ENCODE results near the gene TMEM154. TPM values are rescaled to one million over a fixed set of nuclear protein-coding genes. Genes with fewer than 3 reads are reported as not detected.

Gene TMEM154
- polyA plus RNA-seq, 3 donors = 0.58 to 1.4 (median 1.1) TPM

- no peak for DNase-seq
These were observed 43.9 kb downstream of the TMEM154 start for GRCh38 chr4:152635851-152636250.

GRCh38 chr4:152634110-152634760 is 45.6 kb downstream of the TMEM154 start:
- no peak for DNase-seq

DNA sequence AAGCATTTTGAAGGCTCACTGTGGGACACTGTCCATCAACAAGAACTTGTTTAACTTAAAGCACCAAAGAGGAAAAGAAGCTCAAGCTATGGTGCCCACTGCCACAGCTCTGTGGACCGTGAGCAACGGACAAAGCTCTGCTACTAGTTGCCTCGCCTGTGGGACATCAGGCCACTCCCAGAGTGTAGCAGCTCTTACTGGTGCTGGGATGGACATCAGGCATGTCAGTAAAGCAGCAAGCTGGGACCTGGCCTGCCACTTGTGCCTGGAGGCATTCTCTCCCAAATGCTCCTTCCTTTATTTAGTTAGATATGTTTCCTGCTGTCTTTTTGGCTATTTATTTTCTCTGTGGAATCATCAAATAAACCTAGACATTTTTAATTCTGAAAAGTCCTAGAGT is 46.7 kb downstream of the TMEM154 start:
- DNase-seq = no peak

DNA sequence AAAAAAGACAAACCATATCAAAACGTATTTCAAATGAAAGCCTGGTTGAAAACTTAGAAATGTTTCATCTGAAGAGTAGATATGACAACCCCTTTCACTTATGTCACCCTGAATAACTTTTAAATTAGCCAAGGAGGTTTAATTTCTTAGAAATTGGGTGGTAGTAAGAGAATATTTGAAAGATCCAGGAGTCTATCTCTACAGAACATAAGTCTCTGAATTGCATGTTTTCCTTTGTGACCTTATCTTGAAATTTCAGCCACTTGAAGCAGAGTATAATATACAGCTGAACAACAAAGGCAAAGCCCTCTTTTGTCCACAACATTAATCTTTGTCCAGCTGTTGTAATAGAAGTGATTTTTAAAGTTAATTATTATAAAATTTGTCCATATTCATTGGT is 49.5 kb downstream of the TMEM154 start:
- DNase-seq = no peak

DNA sequence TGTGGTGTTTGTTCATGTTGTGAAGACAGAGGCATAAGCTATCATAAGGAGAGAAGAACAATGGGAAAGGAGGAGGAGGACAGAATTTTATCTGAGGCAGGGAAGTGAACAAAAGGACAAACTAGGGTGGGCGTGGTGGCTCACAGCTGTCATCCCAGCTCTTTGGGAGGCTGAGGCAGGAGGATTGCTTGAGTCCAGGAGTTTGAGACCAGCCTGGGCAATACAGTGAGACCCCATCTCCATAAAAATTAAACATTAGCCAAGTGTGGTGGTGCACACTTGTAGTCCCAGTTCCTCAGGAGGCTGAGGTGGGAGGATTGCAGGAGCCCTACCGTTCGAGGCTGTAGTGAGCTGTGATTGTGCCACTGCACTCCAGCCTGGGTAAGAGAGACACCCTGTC is 49.9 kb downstream of the TMEM154 start:
- no peak for DNase-seq

GRCh38 chr4:152628128-152628527 is 51.7 kb downstream of the TMEM154 start:
- no peak for DNase-seq

DNA sequence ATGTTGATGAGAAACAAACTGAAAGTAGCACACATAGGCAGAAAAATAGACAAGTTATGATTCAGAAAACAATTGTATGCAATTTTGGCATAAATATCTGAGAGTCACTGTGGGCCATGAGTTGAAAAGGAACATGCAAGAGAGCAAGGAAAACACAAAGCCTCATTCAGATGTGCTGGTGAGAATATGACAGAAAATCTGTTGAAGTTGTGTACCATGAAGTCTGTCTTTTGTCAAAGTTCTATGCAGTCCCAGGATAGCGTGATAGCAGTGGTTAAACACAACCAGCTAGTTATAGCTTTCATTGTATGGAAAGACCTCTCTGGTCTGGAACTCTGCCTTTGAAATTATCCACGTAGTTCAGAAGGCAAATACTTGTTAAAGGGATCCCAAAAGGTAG is 53.0 kb downstream of the TMEM154 start:
- DNase-seq = no peak

GRCh38 chr4:152620915-152621314 is 58.9 kb downstream of the TMEM154 start:
- no peak for DNase-seq

DNA sequence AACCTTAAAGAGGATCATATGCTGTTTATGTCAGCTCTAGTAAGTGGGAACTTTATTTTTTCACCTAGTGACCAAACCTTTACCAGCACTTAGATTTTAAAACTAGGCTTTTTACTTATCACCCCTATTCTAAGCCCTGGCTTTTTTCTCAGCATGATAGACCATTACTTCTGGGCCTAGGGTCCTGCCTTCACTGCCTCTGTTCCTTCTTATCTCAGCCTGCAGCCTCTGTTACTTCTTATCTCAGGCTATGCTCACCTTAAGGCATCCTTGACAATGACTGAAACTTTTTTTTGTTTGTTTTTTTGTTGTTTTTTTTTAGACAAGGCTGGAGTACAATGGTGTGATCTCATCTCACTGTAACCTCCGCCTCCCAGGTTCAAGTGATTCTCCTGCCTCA is 59.6 kb downstream of the TMEM154 start:
- DNase-seq = no peak

GRCh38 chr4:152619556-152619955 is 60.2 kb downstream of the TMEM154 start:
- DNase-seq = no peak

GRCh38 chr4:152618971-152619370 is 60.8 kb downstream of the TMEM154 start:
- DNase-seq = no peak

DNA sequence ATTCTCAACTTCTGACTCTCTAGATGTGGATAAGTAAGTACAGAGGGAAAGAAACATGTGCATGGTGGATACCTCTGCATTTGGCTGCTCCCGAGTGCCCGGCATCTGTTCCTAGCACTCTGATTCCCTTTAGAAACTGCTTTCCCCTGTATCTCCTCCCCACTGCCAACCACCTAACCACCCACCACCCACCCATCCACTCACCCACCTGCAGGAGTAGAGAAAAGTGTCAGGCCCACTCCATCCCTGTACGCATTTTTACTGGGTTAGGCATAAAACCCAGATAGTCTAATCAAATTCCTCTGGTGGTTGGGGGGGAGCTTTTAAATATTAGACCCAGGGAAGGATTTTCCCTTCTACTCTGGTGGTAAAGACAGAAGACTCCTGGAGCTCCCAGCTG is 63.0 kb downstream of the TMEM154 start:
- no peak for DNase-seq

GRCh38 chr4:152613841-152614721 is 65.7 kb downstream of the TMEM154 start:
- no peak for DNase-seq

DNA sequence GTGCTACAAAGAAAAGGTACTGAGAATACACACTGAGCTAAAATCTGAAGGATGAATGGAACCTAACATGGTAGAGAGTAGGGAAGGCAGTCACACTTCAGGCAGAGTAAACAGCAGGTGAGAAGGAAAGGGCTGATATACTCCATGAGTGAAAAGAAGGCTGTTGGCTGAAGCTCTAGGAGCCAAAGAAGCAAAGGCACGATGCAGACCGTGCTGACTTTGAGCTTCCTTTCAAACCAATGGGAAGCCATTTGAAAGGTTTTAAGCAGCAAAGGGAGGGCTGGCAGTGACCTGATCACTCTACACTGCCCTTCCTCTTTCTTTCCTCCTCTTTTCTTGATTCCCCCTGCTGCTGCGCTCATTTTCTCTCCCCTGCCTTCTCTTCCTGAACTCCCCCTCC is 66.4 kb downstream of the TMEM154 start:
- DNase-seq = no peak

DNA sequence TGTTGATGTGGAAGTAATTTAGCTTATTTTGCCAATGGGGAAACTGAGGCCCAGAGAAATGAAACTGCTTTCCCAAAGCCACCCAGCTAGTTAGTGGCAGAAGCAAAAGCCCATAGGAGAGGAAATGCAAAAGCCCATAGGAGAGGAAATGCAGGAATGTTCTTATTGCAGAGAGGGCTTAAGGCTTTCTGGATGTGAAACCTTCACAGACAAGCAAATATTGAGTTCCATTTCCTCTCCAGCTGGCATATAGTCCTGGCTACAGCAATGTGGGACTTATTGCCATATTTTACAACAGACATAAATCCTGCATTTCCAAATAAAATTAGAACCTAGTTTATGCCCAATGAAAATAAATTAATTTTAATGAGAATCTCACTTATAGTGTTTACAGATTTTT is 69.7 kb downstream of the TMEM154 start:
- no peak for DNase-seq

GRCh38 chr4:152609481-152609880 is 70.3 kb downstream of the TMEM154 start:
- no peak for DNase-seq

- no peak for DNase-seq
These were observed 72.6 kb downstream of the TMEM154 start for GRCh38 chr4:152607178-152607577.

DNA sequence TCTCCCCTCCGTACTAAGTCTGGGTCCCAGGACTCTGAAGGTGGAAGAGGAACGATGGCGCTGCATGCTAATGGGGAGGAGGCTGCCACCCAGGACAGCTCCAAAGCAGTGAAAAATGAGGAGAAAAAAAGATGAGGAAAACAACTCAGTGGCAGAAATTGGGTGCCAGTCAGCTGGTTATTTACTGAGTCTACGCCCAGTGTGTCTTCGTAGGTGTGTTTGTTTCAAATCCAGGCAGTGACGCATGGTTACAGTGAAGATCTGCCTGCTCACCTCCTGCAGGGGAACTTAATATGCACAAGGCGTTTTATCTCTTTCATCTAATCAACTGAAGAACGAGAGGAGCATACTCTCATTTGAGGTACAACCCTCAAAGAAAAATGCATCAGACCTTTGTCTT is 73.0 kb downstream of the TMEM154 start:
- DNase-seq = no peak

- DNase-seq = no peak
These were observed 74.0 kb downstream of the TMEM154 start for GRCh38 chr4:152605641-152606335.

- no peak for DNase-seq
These were observed 74.8 kb downstream of the TMEM154 start for GRCh38 chr4:152605031-152605430.

DNA sequence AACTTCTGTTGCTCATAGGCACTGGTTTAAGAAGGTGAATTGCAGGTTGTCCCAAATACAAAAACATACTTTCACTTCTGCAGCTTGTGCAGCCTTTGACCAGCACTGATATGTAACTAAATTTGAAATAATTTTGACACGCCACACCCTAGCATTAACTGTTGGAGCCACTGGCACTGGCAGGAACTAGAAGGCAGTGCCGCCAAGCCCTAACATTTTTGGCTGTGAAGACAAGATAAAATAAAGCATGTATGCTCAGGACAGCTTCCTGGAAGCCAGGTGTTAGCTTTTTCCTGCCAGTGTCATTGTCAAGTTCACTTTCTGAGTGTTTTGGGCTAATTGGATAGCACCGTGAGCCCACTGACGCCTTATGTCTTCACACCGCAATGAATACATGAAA is 78.6 kb downstream of the TMEM154 start:
- DNase-seq = no peak

DNA sequence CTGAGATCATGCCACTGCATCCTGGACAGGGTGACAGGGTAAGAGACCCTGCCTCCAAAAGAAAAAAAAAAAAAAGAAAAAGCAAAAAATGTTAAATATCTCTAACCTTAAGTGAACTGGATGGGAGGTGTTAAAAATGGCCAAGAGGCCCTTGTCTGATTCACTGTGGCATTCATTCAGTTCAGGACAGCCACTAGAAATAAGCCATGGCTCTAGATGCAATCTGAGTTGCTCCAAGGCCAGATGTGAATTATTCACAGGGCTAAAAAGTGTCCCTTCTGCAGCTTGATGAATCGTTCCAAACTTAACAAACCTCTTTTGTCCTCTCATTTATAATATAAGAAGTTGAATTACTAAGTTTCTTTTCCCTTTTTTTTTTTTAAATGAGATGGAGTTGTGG is 80.2 kb downstream of the TMEM154 start:
- DNase-seq = no peak

- DNase-seq = no peak
These were observed 80.7 kb downstream of the TMEM154 start for GRCh38 chr4:152599095-152599494.

Data from renal pelvis (tissue), 4 donors.